NK-92 treated with Interleukin-12 subunit alpha and Interleukin-12 subunit beta, amount 100 ng/mL, for 24 hours (cell line): Measurements from ENCODE around the gene AP5S1.

ENCODE experiments used
- DNase-seq: peaks from one replicate; lab custom pipeline; 2025; lab: John Stamatoyannopoulos, UW

AP5S1 gene

GRCh38 chr20:3876676-3877075 is 56.3 kb downstream of the AP5S1 start:
- no peak for DNase-seq
